HepG2 (cell line): ENCODE results near the gene MTR. TPM values are rescaled to one million over a fixed set of nuclear protein-coding genes. Genes with fewer than 3 reads are reported as not detected.

Source experiments
- ATAC-seq: fragments of 200-7000 bp; cut with Tn5 transposase; 3 replicates; pipeline ENCODE4 v1.9.1; 2020; ENCODE audit warnings: mild to moderate bottlenecking, moderate library complexity
- BruUV-seq: library from RNA; stranded (reverse); fragments of 400-500 nt; replicated peaks from 2 replicates; lab custom pipeline; 2021; lab: Mats Ljungman, UMichigan
- CTCF ChIA-PET: fragments of 300-600 bp; formaldehyde crosslinking; extraction: SDS; loops from one replicate; lab custom pipeline; 2021; ENCODE audit warnings: low total read pairs, inconsistent platforms, low intra/inter-chr PET ratio; lab: Yijun Ruan, JAX
- POLR2A ChIA-PET: fragments of 350-600 bp; sonication (Branson Sonifier 250); formaldehyde crosslinking; loops from one replicate; lab custom pipeline; 2020; ENCODE audit warnings: antibody characterized with exemption, inconsistent platforms; lab: Yijun Ruan, JAX
- DNase-seq: peaks from one replicate; pipeline ENCODE4 v3.0.0-alpha.2; 2015; ENCODE audit warnings: low spot score
- FAIRE-seq: peaks from 3 replicates; lab custom pipeline; 2011; peaks lifted over from hg19 to GRCh38; lab: Jason Lieb, UNC
- H2AFZ ChIP-seq: one replicate; pipeline ENCODE4 v1.6.1; 2011; ENCODE audit warnings: low read length, inconsistent platforms
- H3K27ac ChIP-seq: fragments of 300-600 bp; 3 replicates; pipeline ENCODE4 v1.8.0; 2011; ENCODE audit warnings: mixed run types, mild to moderate bottlenecking, mixed read lengths, low read length, inconsistent platforms; ENCODE audit not compliant: insufficient read depth; ENCODE audit errors: extremely low read length
- H3K27me3 ChIP-seq, 2 experiments: fragments of 200-600 bp in 1 of 2; 2 replicates in 1 of 2; 3 replicates in 1 of 2; pipeline versions ENCODE4 v1.6.0 to v1.8.0; 2011; ENCODE audit warnings: low read length in 2 of 2, mild to moderate bottlenecking in 2 of 2, moderate library complexity in 2 of 2, inconsistent platforms in 1 of 2; ENCODE audit not compliant: insufficient read depth in 2 of 2, control insufficient read depth in 1 of 2
- H3K36me3 ChIP-seq, 2 experiments: fragments of 200-600 bp in 1 of 2; replicated peaks in 1 of 2; 2 replicates in 1 of 2; 3 replicates in 1 of 2; pipeline versions ENCODE4 v1.5.1 to v1.8.0; 2011; ENCODE audit warnings: low read length in 2 of 2, inconsistent platforms in 1 of 2; ENCODE audit not compliant: insufficient read depth in 2 of 2, control insufficient read depth in 1 of 2
- H3K4me1 ChIP-seq: 2 replicates; pipeline ENCODE4 v1.5.1; 2012; ENCODE audit warnings: low read length, inconsistent platforms; ENCODE audit not compliant: insufficient read depth
- H3K4me2 ChIP-seq: 2 replicates; pipeline ENCODE4 v1.6.0; 2011; ENCODE audit warnings: low read depth, low read length, inconsistent platforms
- H3K4me3 ChIP-seq, 3 experiments: fragments of 200-600 bp in 1 of 3; sonication (generic), shearing (Covaris generic) in 1 of 3; replicated peaks in 1 of 3; 2 replicates each; pipeline ENCODE4 v1.5.1; 2011 to 2016; ENCODE audit warnings: low read length in 3 of 3, inconsistent platforms in 2 of 3, low read depth in 2 of 3, mild to moderate bottlenecking in 2 of 3, control low read depth in 1 of 3, mixed read lengths in 1 of 3; ENCODE audit not compliant: insufficient read depth in 1 of 3
- H3K79me2 ChIP-seq: one replicate; pipeline ENCODE4 v1.6.1; 2011; ENCODE audit warnings: low read length, inconsistent platforms; ENCODE audit not compliant: insufficient read depth
- H3K9ac ChIP-seq: 2 replicates; pipeline ENCODE4 v1.6.0; 2011; ENCODE audit warnings: mild to moderate bottlenecking, low read depth, low read length, inconsistent platforms; ENCODE audit not compliant: insufficient read depth
- H3K9me3 ChIP-seq: 2 replicates; pipeline ENCODE4 v1.5.1; 2012; ENCODE audit warnings: mild to moderate bottlenecking, low read length
- H4K20me1 ChIP-seq: 2 replicates; pipeline ENCODE4 v1.6.0; 2011; ENCODE audit warnings: inconsistent platforms, mild to moderate bottlenecking, low read length, moderate library complexity; ENCODE audit not compliant: insufficient read depth
- MLLT10 ChIP-seq: sonication (generic); formaldehyde crosslinking; IDR thresholded peaks from 2 replicates; pipeline ENCODE4 v1.4.0; 2020; ENCODE audit warnings: missing genetic modification reagents
- NFE2L2 ChIP-seq: fragments of 150-350 bp; IDR thresholded peaks from 2 replicates; pipeline ENCODE4 v1.6.1; 2014; ENCODE audit warnings: low read length
- NR2F6 ChIP-seq, 2 experiments: IDR thresholded peaks; 2 replicates each; pipeline ENCODE4 v1.6.1; 2016; ENCODE audit warnings: antibody characterized with exemption in 1 of 2, mild to moderate bottlenecking in 1 of 2
- NRL ChIP-seq: sonication (generic); formaldehyde crosslinking; IDR thresholded peaks from 2 replicates; pipeline ENCODE4 v1.5.0; 2020; ENCODE audit warnings: missing genetic modification reagents, mild to moderate bottlenecking, moderate library complexity, borderline replicate concordance
- PRDM10 ChIP-seq: sonication (generic); formaldehyde crosslinking; IDR thresholded peaks from 2 replicates; pipeline ENCODE4 v1.4.0; 2020; ENCODE audit warnings: low read depth, missing genetic modification reagents
- ZKSCAN5 ChIP-seq: sonication (generic); formaldehyde crosslinking; IDR thresholded peaks from 2 replicates; pipeline ENCODE4 v1.5.1; 2020; ENCODE audit warnings: mild to moderate bottlenecking, missing genetic modification reagents
- ZNF530 ChIP-seq: sonication (generic); formaldehyde crosslinking; IDR thresholded peaks from 2 replicates; pipeline ENCODE4 v1.5.0; 2020; ENCODE audit warnings: low read depth, mild to moderate bottlenecking, missing genetic modification reagents
- WGBS: methylation state at CpG from one replicate; pipeline ENCODE4 v1.1.6; 2017; ENCODE audit warnings: low lambda C conversion rate; 5-methylcytosine and 5-hydroxymethylcytosine counted together
- in situ Hi-C: cut with HindIII; loops from 2 replicates; pipeline ENCODE4 v1.10.0; 2017; ENCODE audit warnings: low pct_unique_long_range_greater_than_20kb; ENCODE audit not compliant: extremely low pct_ligation_motif_present
- intact Hi-C: fragments of 100-400 bp; cut with micrococcal nuclease; formaldehyde crosslinking; loops from one replicate; pipeline ENCODE4 v1.10.0; 2022; ENCODE audit not compliant: unreplicated experiment
- polyA plus RNA-seq, 8 experiments: library from polyadenylated mRNA; depleted of rRNA in 3 of 8; stranded (reverse) in 7 of 8; unstranded in 1 of 8; fragments of >200 nt; fragmentation: Illumina TruSeq in 4 of 8; extraction: Trizol in 4 of 8; gene quantifications; 2 replicates each; pipeline versions ENCODE4 v1.2.1 to v1.2.3, GENCODE V29; 2011 to 2016; ENCODE audit warnings: low read depth in 4 of 8, missing spikeins in 1 of 8, mixed read lengths in 1 of 8; ENCODE audit not compliant: insufficient read depth in 1 of 8
- total RNA-seq, 5 experiments: library from RNA; depleted of rRNA; stranded (reverse); fragments of >200 nt; fragmentation: Illumina TruSeq; extraction: Trizol; gene quantifications; 2 replicates each; pipeline ENCODE4 v1.2.3, GENCODE V29; 2016; ENCODE audit warnings: low read depth in 1 of 5

The MTR gene
- total and polyA plus RNA-seq, 2 of the 13 experiments (the other 11 are each of a cell fraction or from before 2014, with no cell fraction given) = 16.3 to 36.1 TPM

- TF ChIP-seq NR2F6 (IDR thresholded peaks at IDR 0.05) (no peak), NR2F6 (CRISPR knock-in tag; IDR thresholded peaks at IDR 0.05) (no peak), MLLT10 (CRISPR knock-in tag) (no peak), PRDM10 (CRISPR knock-in tag) (no peak)
- TF ChIP-seq, all 625 proteins: peak for 0
Measured at GRCh38 chr1:236886199-236886598, 91.1 kb downstream of the MTR start (continued).

- POLR2A ChIA-PET = no interaction called here
- FAIRE-seq = no peak
- H4K20me1 ChIP-seq = no peaks in the 10 kb centered on the region
- H3K27ac ChIP-seq = no peak overlapping the region
- no peak for TF ChIP-seq NRL
- TF ChIP-seq ZKSCAN5 (CRISPR knock-in tag) = no peak
- no peak for TF ChIP-seq ZNF530 (CRISPR knock-in tag)
- TF ChIP-seq NFE2L2 = no peak
- TF ChIP-seq, all 625 proteins: peak for 0
- in situ Hi-C loops (no loop called here), intact Hi-C loops (no loop called here)
- H3K79me2 ChIP-seq = no peaks in the 10 kb centered on the region
- no peak overlapping the region for H2AFZ ChIP-seq
- H3K4me3 ChIP-seq = no peak overlapping the region
- WGBS = 96% methylated on average over 8 of the region's 8 CpGs
- no peaks in the 10 kb centered on the region for H3K9me3 ChIP-seq
- CTCF ChIA-PET = no interaction called here
- ATAC-seq (no peak), DNase-seq (no peak)
- no peak overlapping the region for H3K4me2 ChIP-seq
- H3K9ac ChIP-seq = no peak overlapping the region
- no TSS peak for BruUV-seq
- no peaks in the 10 kb centered on the region; a peak in 1 of 5 replicates for H3K27me3 ChIP-seq
- H3K36me3 ChIP-seq = peaks cover 23 to 60% of the 10 kb centered on the region in 2 experiments
- no peaks in the 10 kb centered on the region for H3K4me1 ChIP-seq
Measured at GRCh38 chr1:236887081-236887480, 92.0 kb downstream of the MTR start.
